K562 treated with DMSO at 1 percent for 12 hours (cell line): ENCODE results near the gene VCX3A. TPM values are rescaled to one million over a fixed set of nuclear protein-coding genes. Genes with fewer than 3 reads are reported as not detected.

Experiments
- total RNA-seq: library from RNA; unstranded; fragments of 300-600 nt; gene quantifications from 2 replicates; pipeline ENCODE4 v1.2.3, GENCODE V29; 2022; ENCODE audit not compliant: insufficient read depth

The VCX3A gene
- total RNA-seq = 82.6 and 107 TPM in 2 replicates

DNA sequence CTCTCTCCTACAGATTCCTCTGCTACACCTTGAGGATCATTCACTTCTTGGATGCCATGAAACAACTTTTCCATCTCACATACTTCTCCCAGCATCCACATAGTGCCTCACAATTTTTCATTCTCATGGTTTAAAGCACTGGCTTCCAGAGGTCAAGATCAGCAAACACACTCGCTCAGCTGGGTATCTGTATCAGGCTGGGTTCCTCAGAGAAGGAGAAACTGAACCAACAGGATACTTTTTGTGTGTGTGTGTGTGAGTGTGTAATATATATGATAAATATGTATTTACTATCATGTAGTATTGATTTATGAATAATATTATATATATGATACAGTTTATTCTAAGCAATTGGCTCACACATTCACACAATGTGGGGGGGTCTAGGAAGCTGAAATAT lies at the start of gene VCX3A:
Gene VCX3A, minus strand, starts transcription at position 101 of the 400 bp plus-strand sequence. CDS start 621 bp downstream, outside the sequence.

